ENCODE results near the gene TSPAN7. TPM values are rescaled to one million over a fixed set of nuclear protein-coding genes. Genes with fewer than 3 reads are reported as not detected.

Gene TSPAN7
- total RNA-seq, 1 donor from 2014 or later: 25.6 TPM

DNA sequence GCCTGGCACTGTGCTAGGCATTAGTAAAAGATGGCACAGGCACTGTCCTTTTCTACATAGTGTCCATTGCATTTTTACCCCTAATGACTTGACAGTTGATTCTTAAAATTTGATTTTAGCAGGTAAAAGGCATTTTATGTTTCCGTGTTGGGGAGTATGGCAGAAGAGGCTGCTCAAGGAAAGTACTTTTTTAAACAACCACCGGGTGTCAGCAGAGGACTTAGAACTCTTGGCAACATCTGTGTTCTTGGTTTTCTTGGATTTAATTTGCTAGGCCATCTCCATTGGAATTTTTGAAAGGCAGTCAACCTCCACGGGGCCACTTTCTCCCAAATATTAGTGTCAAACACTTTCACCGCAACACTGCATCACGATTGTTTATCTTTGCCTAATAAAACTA is 102.9 kb downstream of the TSPAN7 start:
- H3K36me3 ChIP-seq (ENCODE audit: control insufficient read depth in 3 of 3, insufficient read depth in 3 of 3, low read length in 3 of 3): peaks cover 0 to 3% (median 0%) of the 10 kb centered on the region in 3 donors
- no peaks in the 10 kb centered on the region for H3K9me3 ChIP-seq (ENCODE audit: control insufficient read depth in 3 of 3, low read length in 3 of 3)
- peaks cover 0 to 10% (median 8%) of the 10 kb centered on the region in 3 donors for H3K4me1 ChIP-seq (ENCODE audit: control insufficient read depth in 3 of 3, insufficient read depth in 3 of 3, low read length in 3 of 3)
- H3K27me3 ChIP-seq (ENCODE audit: control insufficient read depth in 3 of 3, insufficient read depth in 3 of 3, low read length in 3 of 3): no peaks in the 10 kb centered on the region
- no peak overlapping the region for H3K27ac ChIP-seq (ENCODE audit: low read depth, low read length)
- no peak overlapping the region for H3K9ac ChIP-seq (ENCODE audit: low read depth in 1 of 3, low read length in 3 of 3)
- no peak overlapping the region for H3K4me3 ChIP-seq (ENCODE audit: low read length in 3 of 3)

DNA sequence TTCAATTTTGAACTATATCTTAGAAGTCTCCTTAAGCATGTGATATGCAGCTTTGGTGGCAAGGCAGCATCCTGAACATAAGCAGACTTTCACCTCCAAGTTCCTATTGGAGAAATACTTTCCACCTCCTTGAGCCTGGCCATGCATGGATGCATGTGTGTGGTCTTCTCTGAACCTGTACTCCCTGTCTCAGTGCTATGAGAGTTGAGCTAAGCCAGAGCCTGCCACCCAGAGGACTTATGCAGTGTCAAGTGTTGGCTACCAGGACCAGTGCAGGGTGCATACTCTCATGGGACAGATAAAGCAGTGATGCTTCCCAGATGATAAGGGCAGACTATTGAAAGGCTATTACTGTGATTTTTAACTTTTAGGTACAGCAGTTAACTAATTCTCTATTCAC is 105.6 kb downstream of the TSPAN7 start:
- peaks cover 3 to 6% (median 4%) of the 10 kb centered on the region in 3 donors for H3K4me1 ChIP-seq (ENCODE audit: control insufficient read depth in 3 of 3, insufficient read depth in 3 of 3, low read length in 3 of 3)

DNA sequence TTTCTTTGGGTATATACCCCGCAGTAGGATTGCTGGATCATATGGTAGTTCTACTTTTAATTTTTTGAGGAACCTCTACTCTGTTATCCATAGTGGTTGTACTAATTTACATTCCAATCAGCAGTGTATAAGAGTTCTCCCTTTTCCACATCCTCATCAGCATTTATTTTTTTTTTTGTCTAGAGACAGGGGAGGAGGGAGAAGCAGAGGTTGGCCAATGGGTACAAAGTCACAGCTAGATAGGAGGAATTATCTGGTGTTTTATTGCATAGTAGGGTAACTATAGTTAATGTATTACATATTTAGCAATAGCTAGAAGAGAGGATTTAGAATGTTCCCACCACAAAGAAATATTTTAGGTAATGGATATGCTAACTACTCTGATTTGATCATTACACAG is 107.4 kb downstream of the TSPAN7 start:
- Histone ChIP-seq H3K9me3 (ENCODE audit: control insufficient read depth in 3 of 3, low read length in 3 of 3) (no peaks in the 10 kb centered on the region), H3K4me1 (ENCODE audit: control insufficient read depth in 3 of 3, insufficient read depth in 3 of 3, low read length in 3 of 3) (peaks cover 0 to 6% (median 4%) of the 10 kb centered on the region in 3 donors), H3K27me3 (ENCODE audit: control insufficient read depth in 3 of 3, insufficient read depth in 3 of 3, low read length in 3 of 3) (peaks cover 0 to 3% (median 0%) of the 10 kb centered on the region in 3 donors), H3K27ac (ENCODE audit: low read depth, low read length) (no peak overlapping the region), H3K9ac (ENCODE audit: low read depth in 1 of 3, low read length in 3 of 3) (no peak overlapping the region), H3K4me3 (ENCODE audit: low read length in 3 of 3) (no peak overlapping the region), H3K36me3 (ENCODE audit: control insufficient read depth in 3 of 3, insufficient read depth in 3 of 3, low read length in 3 of 3) (peaks cover 2 to 8% (median 8%) of the 10 kb centered on the region in 3 donors)

More for the DNA sequence above, 105.6 kb downstream of the TSPAN7 start:
- Histone ChIP-seq H3K9ac (ENCODE audit: low read depth in 1 of 3, low read length in 3 of 3) (no peak overlapping the region), H3K9me3 (ENCODE audit: control insufficient read depth in 3 of 3, low read length in 3 of 3) (no peaks in the 10 kb centered on the region), H3K4me3 (ENCODE audit: low read length in 3 of 3) (no peak overlapping the region), H3K27me3 (ENCODE audit: control insufficient read depth in 3 of 3, insufficient read depth in 3 of 3, low read length in 3 of 3) (no peaks in the 10 kb centered on the region), H3K36me3 (ENCODE audit: control insufficient read depth in 3 of 3, insufficient read depth in 3 of 3, low read length in 3 of 3) (peaks cover 2 to 3% (median 3%) of the 10 kb centered on the region in 3 donors), H3K27ac (ENCODE audit: low read depth, low read length) (no peak overlapping the region)

DNA sequence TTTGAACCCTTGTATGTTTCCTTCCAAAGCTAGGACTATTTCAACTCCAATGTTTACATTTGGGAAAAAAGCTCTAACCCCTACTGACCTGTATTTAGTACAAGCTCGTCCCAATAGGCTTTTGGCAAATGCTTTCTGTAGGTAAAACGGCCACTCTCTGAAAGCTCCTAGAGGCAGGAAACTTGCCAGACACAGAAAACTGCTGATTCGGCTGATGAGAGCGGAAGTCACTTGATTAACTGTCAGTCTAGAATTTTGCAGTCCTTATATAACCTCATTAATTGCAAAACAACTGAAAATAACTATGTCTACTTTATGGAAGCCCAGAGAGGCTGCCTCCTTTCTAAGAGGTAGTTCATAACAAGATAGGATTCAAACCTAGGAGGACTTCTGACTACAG is 108.1 kb downstream of the TSPAN7 start:
- H3K4me1 ChIP-seq (ENCODE audit: control insufficient read depth in 3 of 3, insufficient read depth in 3 of 3, low read length in 3 of 3): peaks cover 0 to 6% (median 4%) of the 10 kb centered on the region in 3 donors
- H3K9me3 ChIP-seq (ENCODE audit: control insufficient read depth in 3 of 3, low read length in 3 of 3): no peaks in the 10 kb centered on the region

DNA sequence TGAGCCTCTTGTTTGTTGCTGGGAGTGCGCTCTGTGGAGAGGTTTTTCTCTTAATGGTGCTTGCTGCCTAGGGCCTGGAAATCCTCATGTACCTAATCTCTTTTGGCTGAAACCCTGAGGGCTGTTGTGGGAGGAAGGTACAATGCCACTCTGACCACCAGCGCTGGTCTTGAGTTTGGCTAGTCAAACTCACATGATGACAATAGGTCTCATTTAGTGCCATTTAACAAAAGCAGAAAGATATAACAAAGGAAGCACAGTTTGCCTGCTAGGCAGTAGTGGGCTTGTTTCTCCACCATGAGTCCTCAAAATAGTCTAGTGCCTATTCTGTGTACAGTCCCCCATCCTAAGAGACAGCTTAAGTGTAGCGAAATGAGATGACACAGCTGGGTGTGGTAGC is 111.3 kb downstream of the TSPAN7 start:
- peaks cover 0 to 4% (median 0%) of the 10 kb centered on the region in 3 donors for H3K4me1 ChIP-seq (ENCODE audit: control insufficient read depth in 3 of 3, insufficient read depth in 3 of 3, low read length in 3 of 3)
- peaks cover 0 to 3% (median 0%) of the 10 kb centered on the region in 3 donors for H3K27me3 ChIP-seq (ENCODE audit: control insufficient read depth in 3 of 3, insufficient read depth in 3 of 3, low read length in 3 of 3)
- no peaks in the 10 kb centered on the region for H3K9me3 ChIP-seq (ENCODE audit: control insufficient read depth in 3 of 3, low read length in 3 of 3)
- H3K9ac ChIP-seq (ENCODE audit: low read depth in 1 of 3, low read length in 3 of 3): no peak overlapping the region
- no peak overlapping the region for H3K27ac ChIP-seq (ENCODE audit: low read depth, low read length)
- peaks cover 9 to 19% (median 18%) of the 10 kb centered on the region in 3 donors for H3K36me3 ChIP-seq (ENCODE audit: control insufficient read depth in 3 of 3, insufficient read depth in 3 of 3, low read length in 3 of 3)
- no peak overlapping the region for H3K4me3 ChIP-seq (ENCODE audit: low read length in 3 of 3)

More for the DNA sequence above, 108.1 kb downstream of the TSPAN7 start:
- Histone ChIP-seq H3K27me3 (ENCODE audit: control insufficient read depth in 3 of 3, insufficient read depth in 3 of 3, low read length in 3 of 3) (peaks cover 0 to 3% (median 0%) of the 10 kb centered on the region in 3 donors), H3K4me3 (ENCODE audit: low read length in 3 of 3) (no peak overlapping the region), H3K27ac (ENCODE audit: low read depth, low read length) (no peak overlapping the region), H3K9ac (ENCODE audit: low read depth in 1 of 3, low read length in 3 of 3) (no peak overlapping the region), H3K36me3 (ENCODE audit: control insufficient read depth in 3 of 3, insufficient read depth in 3 of 3, low read length in 3 of 3) (peaks cover 6 to 13% (median 8%) of the 10 kb centered on the region in 3 donors)

DNA sequence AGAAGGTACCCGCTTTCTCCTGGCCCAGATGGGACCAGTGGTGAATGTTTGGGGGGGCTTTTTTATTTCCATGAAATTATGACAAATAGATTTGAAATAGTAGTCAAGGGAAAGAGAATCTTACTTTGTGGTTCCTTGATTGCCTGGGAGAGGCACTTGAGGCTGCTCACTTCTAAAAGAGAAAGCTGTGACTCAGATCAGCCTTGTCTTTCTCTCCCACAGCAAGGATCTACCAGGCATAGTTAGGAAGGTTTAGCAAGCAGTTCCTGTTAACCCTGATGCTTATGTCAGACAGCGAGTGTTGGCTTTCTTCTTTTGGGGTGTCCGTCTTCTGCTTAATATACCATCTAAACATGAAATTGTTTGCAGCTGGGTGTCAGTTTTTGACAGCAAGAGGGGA is 114.5 kb downstream of the TSPAN7 start:
- Histone ChIP-seq H3K27ac (ENCODE audit: low read depth, low read length) (no peak overlapping the region), H3K4me3 (ENCODE audit: low read length in 3 of 3) (no peak overlapping the region), H3K9me3 (ENCODE audit: control insufficient read depth in 3 of 3, low read length in 3 of 3) (no peaks in the 10 kb centered on the region), H3K9ac (ENCODE audit: low read depth in 1 of 3, low read length in 3 of 3) (no peak overlapping the region), H3K4me1 (ENCODE audit: control insufficient read depth in 3 of 3, insufficient read depth in 3 of 3, low read length in 3 of 3) (no peaks in the 10 kb centered on the region), H3K27me3 (ENCODE audit: control insufficient read depth in 3 of 3, insufficient read depth in 3 of 3, low read length in 3 of 3) (peaks cover 0 to 3% (median 0%) of the 10 kb centered on the region in 3 donors), H3K36me3 (ENCODE audit: control insufficient read depth in 3 of 3, insufficient read depth in 3 of 3, low read length in 3 of 3) (peaks cover 9 to 19% (median 18%) of the 10 kb centered on the region in 3 donors)

DNA sequence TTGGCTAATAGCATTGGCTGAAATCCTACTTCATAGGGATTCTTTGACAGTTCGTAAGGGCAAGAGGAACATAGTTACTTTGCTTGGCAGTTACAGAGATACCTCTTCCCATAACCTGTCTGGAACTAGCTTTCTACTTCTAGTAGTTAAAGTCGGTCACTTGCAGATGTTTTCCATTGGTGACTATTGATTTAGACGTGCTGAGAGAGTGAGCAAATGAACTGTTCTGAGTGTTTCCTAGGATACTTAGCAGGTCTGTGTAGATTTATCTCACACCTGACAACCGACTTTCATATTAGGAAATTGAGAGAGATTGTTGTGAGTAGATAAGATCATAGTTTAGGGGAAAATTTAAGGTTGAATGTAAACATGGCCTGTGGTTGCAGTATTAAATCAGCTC is 116.8 kb downstream of the TSPAN7 start:
- no peaks in the 10 kb centered on the region for H3K4me1 ChIP-seq (ENCODE audit: control insufficient read depth in 3 of 3, insufficient read depth in 3 of 3, low read length in 3 of 3)
- peaks cover 8 to 18% (median 14%) of the 10 kb centered on the region in 3 donors for H3K36me3 ChIP-seq (ENCODE audit: control insufficient read depth in 3 of 3, insufficient read depth in 3 of 3, low read length in 3 of 3)
- H3K9me3 ChIP-seq (ENCODE audit: control insufficient read depth in 3 of 3, low read length in 3 of 3): no peaks in the 10 kb centered on the region
- H3K27me3 ChIP-seq (ENCODE audit: control insufficient read depth in 3 of 3, insufficient read depth in 3 of 3, low read length in 3 of 3): no peaks in the 10 kb centered on the region
- H3K27ac ChIP-seq (ENCODE audit: low read depth, low read length): no peak overlapping the region
- H3K9ac ChIP-seq (ENCODE audit: low read depth in 1 of 3, low read length in 3 of 3): no peak overlapping the region
- no peak overlapping the region for H3K4me3 ChIP-seq (ENCODE audit: low read length in 3 of 3)

DNA sequence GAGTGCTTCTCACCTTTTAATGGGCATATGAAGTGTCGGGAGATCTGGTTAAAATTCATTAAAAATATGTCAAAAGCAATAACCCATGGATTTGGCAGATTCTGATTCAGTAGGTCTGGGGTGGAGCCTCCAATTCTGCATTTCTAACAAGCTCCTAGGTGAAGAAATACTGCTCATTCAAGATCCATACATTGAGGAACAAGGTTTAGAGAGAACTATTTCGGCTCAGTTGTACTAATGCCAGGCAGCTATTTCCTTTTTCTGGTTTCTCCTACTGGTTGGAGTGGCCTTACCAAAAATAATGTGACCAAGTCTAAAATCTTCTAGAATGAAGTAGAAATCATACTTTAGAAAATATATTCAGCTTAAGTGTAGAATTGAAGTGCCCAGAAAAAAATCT is 117.5 kb downstream of the TSPAN7 start:
- Histone ChIP-seq H3K27me3 (ENCODE audit: control insufficient read depth in 3 of 3, insufficient read depth in 3 of 3, low read length in 3 of 3) (no peaks in the 10 kb centered on the region), H3K4me1 (ENCODE audit: control insufficient read depth in 3 of 3, insufficient read depth in 3 of 3, low read length in 3 of 3) (no peaks in the 10 kb centered on the region), H3K27ac (ENCODE audit: low read depth, low read length) (no peak overlapping the region), H3K9ac (ENCODE audit: low read depth in 1 of 3, low read length in 3 of 3) (no peak overlapping the region), H3K36me3 (ENCODE audit: control insufficient read depth in 3 of 3, insufficient read depth in 3 of 3, low read length in 3 of 3) (peaks cover 8 to 21% (median 14%) of the 10 kb centered on the region in 3 donors), H3K9me3 (ENCODE audit: control insufficient read depth in 3 of 3, low read length in 3 of 3) (no peaks in the 10 kb centered on the region), H3K4me3 (ENCODE audit: low read length in 3 of 3) (no peak overlapping the region)

DNA sequence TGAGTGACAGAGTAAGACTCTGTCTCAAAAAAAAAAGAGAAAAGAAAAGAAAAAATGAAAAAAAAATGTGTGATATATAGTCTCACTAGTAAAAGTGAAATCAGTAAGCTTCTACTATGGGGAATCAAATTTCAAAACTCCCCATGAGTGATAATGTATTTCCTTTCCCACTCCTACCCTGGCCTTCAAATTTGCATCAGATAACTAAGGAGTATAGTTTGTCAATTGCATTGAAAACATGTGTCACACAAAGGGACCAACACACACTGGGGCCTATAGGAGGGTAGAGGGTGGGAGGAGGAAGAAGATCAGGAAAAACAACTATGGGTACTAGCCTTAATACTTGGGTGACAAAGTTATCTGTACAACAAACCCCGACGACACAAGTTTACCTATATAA is 118.4 kb downstream of the TSPAN7 start:
- H3K4me3 ChIP-seq (ENCODE audit: low read length in 3 of 3): no peak overlapping the region
- H3K36me3 ChIP-seq (ENCODE audit: control insufficient read depth in 3 of 3, insufficient read depth in 3 of 3, low read length in 3 of 3): peaks cover 2 to 19% (median 13%) of the 10 kb centered on the region in 3 donors
- no peak overlapping the region for H3K9ac ChIP-seq (ENCODE audit: low read depth in 1 of 3, low read length in 3 of 3)
- H3K27ac ChIP-seq (ENCODE audit: low read depth, low read length): no peak overlapping the region
- H3K4me1 ChIP-seq (ENCODE audit: control insufficient read depth in 3 of 3, insufficient read depth in 3 of 3, low read length in 3 of 3): no peaks in the 10 kb centered on the region
- H3K27me3 ChIP-seq (ENCODE audit: control insufficient read depth in 3 of 3, insufficient read depth in 3 of 3, low read length in 3 of 3): no peaks in the 10 kb centered on the region
- H3K9me3 ChIP-seq (ENCODE audit: control insufficient read depth in 3 of 3, low read length in 3 of 3): no peaks in the 10 kb centered on the region

DNA sequence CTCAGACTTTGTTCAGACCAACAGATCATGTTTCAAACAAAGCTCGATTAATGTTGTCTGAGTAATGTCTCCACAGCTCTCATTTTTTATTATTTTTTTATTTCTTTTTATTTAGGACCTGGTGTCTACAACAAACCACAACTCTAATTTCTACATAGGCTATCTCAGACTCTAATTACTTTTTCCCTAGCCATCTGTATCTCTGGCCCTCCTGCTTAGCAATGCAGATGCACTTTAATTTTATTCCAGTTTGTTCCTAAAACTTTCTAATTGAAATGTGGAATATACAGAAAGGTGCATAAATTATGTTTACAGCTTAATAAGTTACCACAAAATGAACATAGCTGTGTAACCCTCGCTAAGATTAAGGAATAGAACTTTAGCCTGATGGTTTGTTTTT is 120.8 kb downstream of the TSPAN7 start:
- Histone ChIP-seq H3K4me1 (ENCODE audit: control insufficient read depth in 3 of 3, insufficient read depth in 3 of 3, low read length in 3 of 3) (no peaks in the 10 kb centered on the region), H3K9ac (ENCODE audit: low read depth in 1 of 3, low read length in 3 of 3) (no peak overlapping the region), H3K36me3 (ENCODE audit: control insufficient read depth in 3 of 3, insufficient read depth in 3 of 3, low read length in 3 of 3) (peaks cover 0 to 8% (median 8%) of the 10 kb centered on the region in 3 donors), H3K27ac (ENCODE audit: low read depth, low read length) (no peak overlapping the region), H3K9me3 (ENCODE audit: control insufficient read depth in 3 of 3, low read length in 3 of 3) (no peaks in the 10 kb centered on the region), H3K4me3 (ENCODE audit: low read length in 3 of 3) (no peak overlapping the region), H3K27me3 (ENCODE audit: control insufficient read depth in 3 of 3, insufficient read depth in 3 of 3, low read length in 3 of 3) (no peaks in the 10 kb centered on the region)

Data from skeletal muscle tissue (tissue), 4 donors.